ENCODE data around the gene NPM1.

- TF ChIP-seq ISL1 (CRISPR knock-in tag; IDR thresholded peaks at IDR 0.05) (no peak), TSHZ2 (CRISPR knock-in tag; IDR thresholded peaks at IDR 0.05) (no peak), ZNF565 (CRISPR knock-in tag; conservative IDR thresholded peaks at IDR 0.05; ENCODE audit: low read depth) (no peak), TCF4 (CRISPR knock-in tag; IDR thresholded peaks at IDR 0.05; ENCODE audit: borderline replicate concordance) (no peak), PPARA (CRISPR knock-in tag; IDR thresholded peaks at IDR 0.05; ENCODE audit: borderline replicate concordance) (no peak), ZFP3 (CRISPR knock-in tag; IDR thresholded peaks at IDR 0.05) (no peak), BACH2 (CRISPR knock-in tag; IDR thresholded peaks at IDR 0.05; ENCODE audit: borderline replicate concordance) (no peak), TOX (CRISPR knock-in tag; IDR thresholded peaks at IDR 0.05; ENCODE audit: borderline replicate concordance) (no peak), ZC3H10 (CRISPR knock-in tag; IDR thresholded peaks at IDR 0.05) (no peak), OSR1 (CRISPR knock-in tag; IDR thresholded peaks at IDR 0.05) (no peak), CSRNP3 (CRISPR knock-in tag; IDR thresholded peaks at IDR 0.05) (no peak)
Measured at GRCh38 chr5:171445644-171446516, 58.2 kb downstream of the NPM1 start.

Measured in SK-N-SH treated with all-trans-retinoic acid at 6 μM for 48 hours (cell line).